HG02588 (cell line): Measurements from ENCODE around the gene ASPN.

Source experiments
- ATAC-seq: cut with Tn5 transposase; IDR thresholded peaks from one replicate; pipeline ENCODE4 v1.9.1; 2021; ENCODE audit warnings: mild to moderate bottlenecking, moderate library complexity; ENCODE audit not compliant: unreplicated experiment

ASPN gene

GRCh38 chr9:92506184-92506857 is 24.0 kb upstream of the ASPN start:
- no peak for ATAC-seq

GRCh38 chr9:92504881-92505280 is 22.6 kb upstream of the ASPN start:
- ATAC-seq = no peak

- no peak for ATAC-seq
Measured at GRCh38 chr9:92503156-92503555, 20.9 kb upstream of the ASPN start.

GRCh38 chr9:92501671-92502393 is 19.5 kb upstream of the ASPN start:
- ATAC-seq = no peak

GRCh38 chr9:92500725-92501124 is 18.4 kb upstream of the ASPN start:
- no peak for ATAC-seq

- no peak for ATAC-seq
Measured at GRCh38 chr9:92499701-92500100, 17.4 kb upstream of the ASPN start.

GRCh38 chr9:92496396-92497176 is 14.3 kb upstream of the ASPN start:
- ATAC-seq = no peak

GRCh38 chr9:92494856-92495255 is 12.6 kb upstream of the ASPN start:
- ATAC-seq = no peak

GRCh38 chr9:92493749-92494387 is 11.6 kb upstream of the ASPN start:
- ATAC-seq = no peak

GRCh38 chr9:92492781-92493401 is 10.6 kb upstream of the ASPN start:
- ATAC-seq = no peak

- ATAC-seq = no peak
Measured at GRCh38 chr9:92488681-92489550, 6.6 kb upstream of the ASPN start.

GRCh38 chr9:92486371-92486770 is 4.1 kb upstream of the ASPN start:
- ATAC-seq = no peak

GRCh38 chr9:92484563-92484962 is 2.3 kb upstream of the ASPN start:
- no peak for ATAC-seq

GRCh38 chr9:92483627-92484545 is 1.6 kb upstream of the ASPN start:
- ATAC-seq = no peak

GRCh38 chr9:92482805-92483204 is 499 bp upstream of the ASPN start:
- no peak for ATAC-seq

- no peak for ATAC-seq
Measured at GRCh38 chr9:92480986-92481633, 1.2 kb downstream of the ASPN start.

- no peak for ATAC-seq
Measured at GRCh38 chr9:92480291-92480771, 2.0 kb downstream of the ASPN start.

GRCh38 chr9:92479346-92479745 is 3.0 kb downstream of the ASPN start:
- ATAC-seq = no peak
